Stimulated activated CD4-positive, alpha-beta T cell treated with anti-CD3 and anti-CD28 coated beads, Interleukin-12 subunit alpha, Interleukin-12 subunit beta, amount 100 ng/mL, for 24 hours (primary cell): Measurements from ENCODE around the gene SYTL3.
"Not testable (repeated sequence)": the region's sequence is repeated elsewhere in the genome, so short reads cannot be mapped to it uniquely, and the experiment has no call there.

Experiments used
- DNase-seq, 2 experiments: peaks; one replicate each; pipeline ENCODE4 v3.0.0-alpha.2; 2020; ENCODE audit warnings: low read depth in 2 of 2

SYTL3 gene

DNA sequence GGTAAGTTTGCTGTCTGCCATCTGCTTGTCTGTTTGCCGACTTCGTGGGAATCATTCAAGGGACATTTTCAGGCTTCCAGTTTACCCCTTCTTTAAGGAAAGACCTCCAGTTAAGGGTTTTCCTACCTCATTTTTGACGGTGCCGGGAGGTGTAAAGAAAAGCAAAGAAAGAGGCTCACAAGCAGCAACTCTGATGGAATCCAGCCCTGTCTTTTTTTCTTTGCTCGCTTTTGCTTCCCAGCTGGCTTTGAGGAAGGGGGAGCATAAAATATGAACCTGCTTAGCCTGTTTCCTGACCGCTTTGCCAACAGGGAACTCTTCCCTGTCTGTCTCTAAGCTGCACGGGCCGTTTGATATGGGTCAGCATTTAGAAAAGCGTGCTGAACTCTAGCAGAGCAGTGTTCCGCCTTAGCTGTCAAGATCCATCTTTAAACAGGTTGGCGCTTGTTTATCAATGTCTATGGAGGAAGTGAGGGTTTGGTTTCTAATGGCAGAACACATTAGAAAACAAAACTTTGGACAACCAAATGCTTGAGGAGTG is 13.8 kb downstream of the SYTL3 start:
- no peak for DNase-seq

GRCh38 chr6:158665332-158665731 is 15.5 kb downstream of the SYTL3 start:
- DNase-seq: no peak

- no peak for DNase-seq
Observed at GRCh38 chr6:158666628-158667359, 16.9 kb downstream of the SYTL3 start.

DNA sequence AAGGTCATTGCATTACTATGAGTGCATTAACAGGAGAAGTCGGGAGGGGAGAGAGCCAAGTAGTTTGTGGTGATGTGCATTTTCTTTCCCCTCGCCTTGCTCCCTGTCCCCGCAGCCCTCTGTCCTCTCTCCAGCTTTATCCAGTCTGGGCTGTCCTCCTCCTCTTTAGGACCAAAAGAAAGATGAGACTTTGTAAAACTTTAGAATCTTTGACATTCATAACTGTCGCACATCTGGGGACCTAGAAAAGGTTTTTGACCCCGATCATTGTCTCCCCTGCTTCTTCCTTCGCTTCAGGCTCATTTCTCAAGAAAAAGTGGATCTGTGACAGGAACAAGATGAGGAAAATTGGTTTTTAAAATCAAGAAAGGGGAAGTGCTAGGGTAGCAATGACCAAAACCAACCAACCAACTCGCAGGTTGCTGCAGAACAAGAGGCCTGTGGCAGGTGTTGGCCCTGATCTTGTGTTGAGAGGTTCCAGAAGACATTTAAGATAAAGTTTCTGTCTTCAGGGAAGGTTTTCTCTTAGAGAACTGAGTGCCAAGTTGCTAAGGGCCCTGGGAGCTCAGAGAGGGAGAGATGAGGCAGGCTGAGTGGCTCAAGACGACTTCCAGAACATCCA is 17.6 kb downstream of the SYTL3 start:
- no peak for DNase-seq

- DNase-seq: no peak
Observed at GRCh38 chr6:158668707-158669103, 18.9 kb downstream of the SYTL3 start.

DNA sequence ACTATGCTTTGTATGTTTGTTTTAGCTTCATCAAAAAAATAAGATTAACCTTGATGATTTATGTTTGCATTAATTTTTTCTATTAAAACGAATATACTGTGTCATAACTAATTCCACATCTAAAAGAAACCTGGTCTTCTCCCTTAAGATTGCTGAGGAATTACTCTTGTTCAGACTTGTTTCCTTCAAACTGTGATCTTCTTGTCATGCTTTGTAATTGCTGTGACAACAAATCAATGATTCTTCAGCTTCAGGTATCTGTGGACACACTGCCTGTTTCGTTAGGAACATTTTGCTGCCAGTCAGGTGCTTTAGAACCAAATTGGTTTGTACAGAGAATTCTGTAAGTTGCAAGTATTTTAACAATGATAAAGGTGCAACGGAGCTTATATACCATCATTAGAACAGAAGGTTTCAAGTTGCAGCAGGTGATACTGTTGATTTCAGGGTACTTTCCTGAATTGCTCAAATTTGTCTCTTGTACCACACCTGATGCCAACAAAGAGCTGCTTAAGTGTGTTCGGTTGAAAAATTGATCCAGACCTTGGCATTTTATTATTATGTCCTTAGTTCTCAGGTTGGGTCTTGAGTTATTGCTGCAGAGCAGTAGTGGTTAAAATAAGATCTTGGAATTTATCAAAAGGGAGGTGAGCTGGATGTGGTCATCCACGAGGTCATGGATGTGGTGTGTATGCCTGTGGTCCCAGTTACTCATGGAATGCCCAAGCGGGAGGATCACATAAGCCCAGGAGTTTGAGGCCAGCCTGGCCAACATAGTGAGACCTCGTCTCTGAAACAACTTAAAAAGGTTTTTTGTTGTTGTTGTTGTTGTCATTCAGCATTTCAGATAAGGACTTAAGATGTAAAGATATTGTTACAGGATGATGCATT is 19.5 kb downstream of the SYTL3 start:
- no peak for DNase-seq

DNA sequence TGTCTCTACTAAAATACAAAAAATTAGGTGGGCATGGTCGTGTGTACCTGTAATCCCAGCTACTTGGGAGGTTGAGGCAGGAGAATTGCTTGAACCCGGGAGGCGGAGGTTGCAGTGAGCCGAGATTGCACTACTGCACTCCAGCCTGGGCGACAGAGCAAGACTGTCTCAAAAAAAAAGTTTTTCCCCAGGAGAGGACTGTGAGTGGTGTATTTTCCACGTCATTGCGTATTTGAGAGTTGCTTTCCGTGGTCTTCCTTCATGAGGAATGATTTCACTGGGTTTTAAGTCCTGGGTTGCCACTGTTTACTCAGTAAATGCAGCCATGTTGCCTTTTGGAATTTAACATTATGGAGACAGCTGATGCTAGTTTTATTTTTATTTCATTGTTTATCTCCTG is 22.3 kb downstream of the SYTL3 start:
- not testable (repeated sequence) for DNase-seq

DNA sequence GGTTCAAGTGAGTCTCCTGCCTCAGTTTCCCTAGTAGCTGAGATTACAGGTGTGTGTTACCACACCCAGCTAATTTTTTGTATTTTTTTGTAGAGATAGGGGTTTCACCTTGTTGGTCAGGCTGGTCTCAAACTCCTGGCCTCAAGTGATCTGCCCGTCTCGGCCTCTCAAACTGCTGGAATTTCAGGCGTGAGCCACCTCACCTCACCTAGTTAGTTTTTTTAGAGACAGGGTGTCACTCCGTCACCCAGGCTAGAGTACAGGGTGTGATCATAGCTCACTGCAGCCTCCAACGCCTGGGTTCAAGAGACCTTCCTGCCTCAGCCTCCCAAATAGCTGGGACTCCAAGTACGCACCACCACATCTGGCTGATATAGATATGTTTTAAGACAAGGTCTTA is 22.9 kb downstream of the SYTL3 start:
- DNase-seq: no peak

DNA sequence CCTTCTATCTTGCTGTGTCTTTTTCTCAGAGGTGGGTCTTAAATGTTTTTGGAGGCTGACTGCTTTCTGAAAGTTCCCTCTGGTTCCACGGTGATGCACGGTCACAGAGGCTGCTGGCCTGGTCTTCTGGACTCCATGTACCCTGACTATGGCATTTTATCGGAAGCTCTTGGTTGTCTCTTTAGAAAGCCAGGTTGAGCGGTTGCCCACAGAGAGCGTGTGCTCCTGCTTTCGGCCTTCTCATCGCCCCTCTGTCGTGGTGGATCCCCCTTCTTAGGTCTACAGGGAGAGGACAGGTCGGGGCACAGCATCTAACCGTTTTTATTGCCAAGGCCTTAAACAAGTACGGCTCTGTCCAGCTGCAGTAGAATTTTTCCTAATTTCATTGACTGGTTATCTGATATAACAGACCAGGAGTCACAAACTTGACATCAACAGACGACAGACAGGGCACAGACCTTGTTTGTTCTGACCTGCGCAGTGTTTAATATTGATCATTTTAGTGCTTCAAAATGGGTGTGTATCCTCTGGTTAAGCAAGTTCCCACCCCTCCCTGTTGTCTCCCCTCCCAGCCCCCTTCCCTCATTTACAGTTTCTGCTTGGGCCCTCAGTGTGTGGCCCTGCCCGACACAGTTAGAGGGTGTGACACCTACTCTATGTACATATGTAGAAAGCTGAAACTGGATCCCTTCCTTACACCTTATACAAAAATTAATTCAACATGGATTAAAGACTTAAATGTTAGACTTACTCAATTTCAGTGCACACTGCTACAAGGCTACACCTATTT is 24.7 kb downstream of the SYTL3 start:
- DNase-seq: no peak

GRCh38 chr6:158677094-158677493 is 27.2 kb downstream of the SYTL3 start:
- not testable (repeated sequence) for DNase-seq

DNA sequence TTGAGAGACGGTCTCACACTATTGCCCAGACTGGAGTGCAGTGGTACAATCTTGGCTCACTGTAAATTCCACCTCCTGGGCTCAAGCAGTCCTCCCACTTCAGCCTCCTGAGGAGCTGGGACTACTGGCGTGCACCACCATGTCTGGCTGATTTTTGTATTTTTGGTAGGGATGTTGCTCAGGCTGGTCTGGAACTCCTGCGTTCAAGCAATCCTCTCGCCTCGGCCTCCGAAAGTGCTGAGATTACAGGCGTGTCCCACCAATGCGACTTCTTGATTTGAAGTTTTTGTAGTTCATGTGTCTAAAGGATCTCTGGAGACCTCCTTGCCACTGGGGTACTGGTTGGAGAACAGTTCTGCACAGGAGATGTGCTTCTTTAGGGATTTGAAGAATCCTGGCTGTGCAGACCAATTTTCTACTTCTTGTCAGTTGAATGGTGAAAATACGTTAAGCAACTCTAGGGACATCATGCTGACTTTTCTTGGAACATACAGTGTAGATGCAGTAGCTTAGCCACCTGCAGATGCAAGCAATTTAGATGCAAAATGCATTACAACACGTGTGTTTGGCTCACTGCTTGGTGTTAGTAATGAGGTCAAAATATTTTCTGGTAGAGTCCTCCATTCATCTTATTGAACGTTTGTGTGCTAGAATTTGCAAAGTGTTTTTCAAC is 28.2 kb downstream of the SYTL3 start:
- DNase-seq: no peak

DNA sequence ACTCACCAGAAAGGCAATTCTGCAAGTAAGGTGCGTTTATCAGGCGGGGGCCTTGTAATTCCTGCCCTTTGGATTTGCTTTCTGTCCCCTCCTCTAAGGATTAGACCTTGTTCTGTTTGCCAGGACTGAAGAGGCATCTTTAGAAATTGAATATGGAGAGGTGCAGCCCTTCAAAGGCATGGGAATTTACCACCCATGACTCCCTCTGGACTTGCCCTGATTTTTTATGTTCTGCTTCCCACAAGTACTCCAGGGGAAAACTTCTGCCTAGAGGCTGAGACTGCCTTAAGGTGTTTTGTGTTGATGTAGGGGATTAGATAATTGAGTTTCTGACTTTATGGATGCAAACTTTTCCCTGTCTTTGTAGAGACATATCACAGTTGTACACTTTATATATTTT is 30.2 kb downstream of the SYTL3 start:
- DNase-seq: no peak

DNA sequence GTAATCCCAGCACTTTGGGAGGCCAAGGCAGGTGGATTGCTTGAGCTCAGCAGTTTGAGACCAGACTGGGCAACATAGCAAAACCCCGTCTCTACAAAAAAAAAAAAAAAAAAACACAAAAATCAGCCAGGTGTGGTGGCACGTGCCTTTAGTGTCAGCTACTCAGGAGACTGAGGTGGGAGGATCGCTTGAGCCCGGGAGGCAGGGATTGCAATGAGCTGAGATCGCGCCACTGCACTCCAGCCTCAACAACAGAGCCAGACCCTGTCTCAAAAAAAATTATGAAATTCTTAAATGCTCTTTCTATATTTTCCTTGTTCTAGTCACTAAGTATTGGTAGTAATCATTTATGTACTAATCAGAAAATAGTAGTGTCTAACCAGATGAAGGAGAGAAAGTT is 30.6 kb downstream of the SYTL3 start:
- no peak for DNase-seq

DNA sequence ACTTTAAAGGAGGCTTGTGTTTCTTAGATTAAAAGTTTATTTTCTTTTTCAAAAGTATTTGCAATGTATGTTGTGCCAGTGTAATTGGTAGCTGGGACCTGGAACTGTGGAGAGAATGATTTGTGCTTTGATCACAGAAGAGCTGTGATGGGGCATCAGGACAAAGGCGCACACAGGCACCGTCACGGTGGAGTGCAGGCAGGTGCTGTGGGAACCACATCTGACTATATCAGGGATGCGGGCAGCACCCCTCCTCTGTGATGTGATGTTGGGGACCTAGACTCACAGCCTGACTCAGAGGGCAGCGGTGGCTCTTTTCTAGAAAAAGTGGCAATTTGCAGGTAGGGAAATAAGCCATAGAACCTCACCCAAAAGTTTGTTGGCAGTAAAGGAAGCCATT is 34.5 kb downstream of the SYTL3 start:
- DNase-seq: no peak

DNA sequence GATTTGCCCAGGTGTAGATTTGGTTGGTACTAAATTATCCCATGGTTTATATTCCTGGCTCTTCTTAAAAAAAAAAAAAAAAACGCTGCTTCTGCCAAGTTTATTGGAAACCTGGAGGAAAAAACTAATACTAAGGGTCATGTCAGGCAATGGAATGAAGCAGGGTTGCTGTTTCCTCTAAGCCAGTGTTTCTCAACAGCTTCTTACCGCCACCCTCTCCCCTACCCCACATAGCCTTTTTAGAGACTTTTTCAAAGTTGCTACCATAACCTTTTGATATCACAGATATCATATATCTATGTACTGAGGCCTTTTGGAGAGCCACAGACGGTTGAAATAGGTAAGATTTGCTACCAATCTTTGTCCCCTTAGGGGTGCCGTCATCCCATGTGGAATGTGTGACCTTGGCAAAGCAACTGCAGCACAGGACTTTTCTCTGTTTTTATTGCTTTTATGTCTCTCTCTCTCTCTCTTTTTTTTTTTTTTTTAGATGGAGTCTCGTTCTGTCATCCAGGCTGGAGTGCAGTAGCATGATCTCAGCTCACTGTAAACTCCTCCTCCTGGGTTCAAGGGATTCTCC is 35.0 kb downstream of the SYTL3 start:
- no peak for DNase-seq

- DNase-seq: no peak
Observed at GRCh38 chr6:158686311-158686710, 36.5 kb downstream of the SYTL3 start.

GRCh38 chr6:158686791-158687381 is 37.0 kb downstream of the SYTL3 start:
- DNase-seq: no peak

DNA sequence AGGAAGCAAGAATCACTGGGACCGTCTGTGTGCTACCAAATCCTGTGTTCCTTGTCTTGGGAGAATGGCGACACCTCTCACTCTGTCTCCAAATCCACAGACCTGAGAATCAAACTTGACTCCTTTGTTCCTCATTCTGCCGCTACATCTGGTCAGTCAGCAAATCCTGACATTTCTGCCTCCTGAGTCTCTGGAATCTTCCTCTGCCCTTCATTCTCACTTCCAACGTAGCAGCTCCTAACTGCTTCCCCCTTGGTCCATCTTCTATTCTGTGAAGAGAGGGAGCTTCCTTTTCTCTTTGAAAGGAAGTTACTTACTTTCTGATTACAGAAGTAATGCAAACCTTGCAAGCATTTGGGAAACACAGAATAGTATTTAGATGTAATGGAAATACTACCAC is 37.7 kb downstream of the SYTL3 start:
- no peak for DNase-seq

DNA sequence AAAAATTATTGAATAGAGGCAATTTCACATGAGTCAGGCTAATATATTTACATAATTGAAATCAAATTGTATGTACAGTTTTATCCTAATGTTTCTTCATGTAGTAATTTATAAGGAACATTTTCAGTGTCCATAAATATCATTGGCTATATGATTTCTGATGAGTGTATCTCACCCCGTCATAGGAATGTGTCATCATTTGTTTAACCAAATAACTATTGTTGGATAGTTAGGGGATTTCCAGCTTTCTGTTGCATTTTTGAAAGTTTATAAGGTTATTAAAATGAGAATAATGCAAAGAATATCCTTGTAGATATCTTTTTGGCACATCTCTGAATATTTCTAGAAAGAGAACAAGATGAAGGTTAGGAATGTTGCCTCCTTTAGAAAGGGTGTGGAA is 39.0 kb downstream of the SYTL3 start:
- DNase-seq: no peak

- DNase-seq: no peak
Observed at GRCh38 chr6:158694913-158695312, 45.1 kb downstream of the SYTL3 start.
